ENCODE measurements around the gene SLC46A2. TPM values are rescaled to one million over a fixed set of nuclear protein-coding genes. Genes with fewer than 3 reads are reported as not detected.

Gene SLC46A2
- total RNA-seq, 1 donor from 2014 or later, result not detected

DNA sequence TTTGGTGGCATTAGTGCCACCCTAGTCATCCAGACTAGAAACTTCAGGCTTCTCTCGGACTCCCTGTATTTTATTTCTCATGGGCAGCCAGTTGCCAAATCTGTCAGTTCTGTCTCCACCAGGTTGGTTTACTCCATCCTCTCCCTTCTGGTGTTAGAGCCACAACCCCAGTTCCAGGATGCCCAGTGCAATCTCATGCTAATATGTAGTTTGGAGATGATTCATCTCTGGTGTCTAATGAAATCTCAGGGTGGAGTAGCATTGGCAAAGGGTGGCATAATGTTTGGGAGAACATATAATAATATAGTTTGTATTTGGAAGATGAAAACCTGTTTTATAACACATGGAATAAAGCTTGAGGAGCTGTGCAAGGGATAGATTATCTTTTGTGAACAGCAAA lies 30.2 kb downstream of the SLC46A2 start:
- DNase-seq (ENCODE audit: extremely low read depth, low read depth, low spot score), result no peak

DNA sequence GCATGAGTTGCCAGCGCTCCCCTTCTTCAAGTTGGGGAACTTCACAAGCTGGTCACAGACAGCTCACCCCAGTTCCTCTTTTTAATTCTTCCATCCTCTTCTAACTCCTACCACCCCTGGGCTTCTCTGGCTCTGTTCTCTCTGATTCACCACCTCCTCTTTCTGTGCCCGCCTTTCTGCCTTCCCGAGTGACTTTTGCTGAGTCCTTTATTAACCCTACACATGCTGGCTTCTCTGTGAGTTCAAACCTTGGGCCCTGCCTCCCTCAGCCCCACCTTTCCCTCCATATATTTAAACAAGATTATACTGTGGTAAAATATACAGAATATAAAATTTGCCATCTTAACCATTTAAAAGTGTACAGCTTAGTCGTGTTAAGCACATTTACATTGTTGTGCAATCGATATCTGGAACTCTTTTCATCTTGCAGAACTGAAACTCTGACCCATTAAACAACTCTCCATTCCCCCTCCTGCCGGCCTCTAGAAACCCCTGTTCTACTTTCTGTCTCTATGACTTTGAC lies 32.0 kb downstream of the SLC46A2 start:
- no peak for DNase-seq (ENCODE audit: extremely low read depth, low read depth, low spot score)

DNA sequence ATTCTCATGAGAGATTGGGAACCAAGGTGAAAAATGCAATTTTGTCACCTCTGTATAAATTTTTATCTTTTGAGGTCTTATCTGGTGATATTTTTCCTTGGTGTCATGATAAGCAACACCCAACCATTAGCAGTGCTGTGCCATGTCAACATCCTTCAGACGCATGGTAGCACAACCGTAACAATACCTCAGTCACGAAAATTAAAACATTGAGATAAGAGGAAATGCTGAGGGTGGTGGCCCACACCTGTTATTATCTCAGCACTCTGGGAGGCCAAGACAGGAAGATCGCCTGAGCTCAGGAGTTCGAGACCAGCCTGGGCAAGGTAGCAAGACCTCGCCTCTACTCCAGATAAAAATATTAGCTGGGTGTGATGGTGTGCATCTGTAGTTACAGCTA lies 32.7 kb downstream of the SLC46A2 start:
- no peak for DNase-seq (ENCODE audit: extremely low read depth, low read depth, low spot score)

- DNase-seq (ENCODE audit: extremely low read depth, low read depth, low spot score), result no peak
Observed at GRCh38 chr9:112856843-112857242, 33.8 kb downstream of the SLC46A2 start.

DNA sequence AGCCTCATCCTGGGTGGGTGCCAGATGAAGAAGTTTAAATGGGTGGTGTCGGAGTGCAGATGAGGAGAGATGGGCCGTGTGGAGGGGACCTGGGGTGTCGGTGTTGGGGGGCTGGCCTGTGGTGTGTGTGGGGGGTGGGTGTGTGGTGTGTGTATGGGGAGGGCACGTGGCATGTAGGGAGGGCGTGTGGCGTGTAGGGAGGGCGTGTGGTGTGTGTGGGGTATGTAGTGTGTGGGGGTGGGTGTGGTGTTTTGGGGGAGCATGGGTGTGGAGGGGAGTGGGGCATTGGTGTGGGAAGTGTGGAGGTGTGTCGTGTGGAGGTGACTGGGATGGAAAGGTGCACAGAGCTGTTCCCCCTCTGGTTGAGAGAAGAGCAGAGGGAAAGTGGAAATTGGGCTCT lies 34.5 kb downstream of the SLC46A2 start:
- no peak for DNase-seq (ENCODE audit: extremely low read depth, low read depth, low spot score)

GRCh38 chr9:112854657-112855056 lies 36.0 kb downstream of the SLC46A2 start:
- no peak for DNase-seq (ENCODE audit: extremely low read depth, low read depth, low spot score)

DNA sequence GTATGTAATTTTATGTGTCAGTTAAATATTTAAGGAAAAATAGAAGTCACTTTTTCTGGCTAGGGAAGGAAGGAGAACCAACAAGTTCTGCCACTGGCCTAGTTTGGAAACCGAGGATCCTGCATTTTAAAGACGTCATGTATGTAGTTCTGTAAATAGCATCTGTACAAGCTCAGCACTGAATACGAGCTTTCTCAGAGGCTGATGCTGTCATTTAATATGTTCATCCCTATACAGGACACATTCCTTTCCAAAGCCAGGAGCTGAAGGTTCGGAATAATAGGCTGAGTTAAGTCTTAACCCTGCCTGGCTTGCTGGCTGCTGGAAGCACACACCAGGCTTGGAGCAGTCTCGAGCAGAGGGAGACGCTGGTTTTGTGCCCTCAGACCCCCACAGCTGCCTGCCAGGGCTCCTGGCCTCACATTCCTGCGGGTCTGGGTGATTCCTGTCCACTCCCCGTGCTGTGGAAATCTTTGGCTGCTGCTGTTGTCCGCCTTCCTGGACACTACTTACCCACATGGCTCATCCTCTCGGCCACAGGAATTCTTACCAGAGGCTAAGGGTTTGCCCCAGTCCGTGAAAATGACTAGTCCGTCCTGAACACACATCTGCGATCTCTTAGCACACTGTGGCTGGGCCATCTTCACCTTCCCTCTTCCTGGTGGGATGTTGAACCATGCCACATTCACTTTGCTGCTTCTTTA lies 36.6 kb downstream of the SLC46A2 start:
- DNase-seq (ENCODE audit: extremely low read depth, low read depth, low spot score), result no peak

DNA sequence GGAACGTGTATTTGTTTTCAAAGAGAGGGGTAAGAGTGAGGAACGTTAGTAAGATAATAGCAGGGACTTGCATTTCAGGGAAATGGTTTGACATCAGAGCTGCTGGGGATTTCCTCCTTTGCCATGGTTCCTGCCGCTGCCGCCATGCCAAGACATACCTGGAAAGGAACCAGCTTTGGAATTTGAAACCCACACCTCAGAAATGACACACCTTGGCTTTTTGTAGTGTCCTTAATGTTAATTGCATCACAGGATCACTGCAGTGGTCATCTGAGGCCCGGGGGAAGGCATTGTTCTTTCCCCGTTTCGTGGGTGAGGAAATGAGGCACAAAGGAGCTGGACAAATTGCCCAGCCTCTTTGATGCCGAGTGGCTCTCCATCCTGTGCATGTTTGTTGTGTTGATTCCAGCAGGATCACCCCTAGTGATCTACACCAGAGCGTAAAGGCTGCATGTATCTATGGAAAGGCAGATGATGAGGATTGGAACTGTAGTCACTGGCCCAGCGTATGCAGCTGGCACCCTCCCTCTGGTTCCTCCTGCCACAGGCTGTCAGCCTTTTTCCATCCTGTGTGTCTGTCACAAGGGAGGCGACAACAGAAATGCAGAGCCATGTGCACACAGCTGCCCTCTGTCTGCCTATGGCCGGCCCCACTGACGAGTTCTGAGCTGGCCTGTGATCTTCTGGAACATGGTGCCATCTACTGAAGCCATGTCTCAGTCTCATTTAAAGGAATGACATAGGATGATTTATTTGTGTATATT lies 37.8 kb downstream of the SLC46A2 start:
- DNase-seq (ENCODE audit: extremely low read depth, low read depth, low spot score), result no peak

- DNase-seq (ENCODE audit: extremely low read depth, low read depth, low spot score), result no peak
Observed at GRCh38 chr9:112850840-112851239, 39.8 kb downstream of the SLC46A2 start.

GRCh38 chr9:112849363-112849922 lies 41.2 kb downstream of the SLC46A2 start:
- DNase-seq (ENCODE audit: extremely low read depth, low read depth, low spot score), result no peak

- DNase-seq (ENCODE audit: extremely low read depth, low read depth, low spot score), result no peak
Observed at GRCh38 chr9:112848316-112849151, 42.1 kb downstream of the SLC46A2 start.

DNA sequence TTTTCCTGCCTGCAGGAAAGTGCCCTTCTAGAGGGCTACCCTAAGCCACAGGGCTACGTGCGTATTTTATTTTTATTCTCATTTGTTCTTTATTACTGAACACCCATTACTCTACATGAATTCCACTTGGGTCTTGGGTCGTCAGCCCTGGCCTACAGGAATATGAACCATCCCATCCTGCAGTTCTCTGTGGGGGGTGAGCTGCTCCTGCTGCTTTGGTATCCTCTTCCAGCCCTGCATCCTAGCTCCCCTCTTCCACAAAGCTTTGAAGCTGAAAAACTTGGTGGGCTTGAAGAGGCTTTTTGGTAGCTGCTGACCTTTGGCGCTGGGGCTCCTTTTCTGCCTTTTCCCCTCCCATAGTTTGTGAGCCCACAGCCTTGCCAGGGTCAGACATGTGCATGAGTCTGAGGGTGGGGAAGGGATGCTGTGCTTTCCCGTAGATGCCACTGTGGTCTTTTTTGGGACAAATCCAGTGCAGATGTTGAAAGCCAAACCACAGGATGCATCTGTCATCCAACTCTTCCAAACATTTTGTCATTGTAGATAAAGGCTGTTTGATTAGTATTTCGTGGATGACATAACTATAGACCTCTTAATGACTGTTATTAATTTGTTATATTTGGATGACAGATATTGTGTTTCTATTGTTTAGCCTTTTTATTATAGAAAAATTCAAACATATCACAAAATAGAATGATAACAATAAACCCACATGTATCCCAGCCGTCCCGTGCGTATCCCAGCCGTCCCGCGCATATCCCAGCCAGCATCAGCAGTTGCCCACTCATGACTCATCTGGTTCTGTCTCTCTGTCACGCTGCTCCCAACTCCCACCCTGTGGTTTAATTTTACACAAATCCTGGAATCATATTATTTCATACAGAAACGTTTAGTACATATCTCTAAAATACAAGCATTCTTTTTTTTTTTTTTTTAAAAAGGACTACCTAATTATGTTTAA lies 43.9 kb downstream of the SLC46A2 start:
- no peak for DNase-seq (ENCODE audit: extremely low read depth, low read depth, low spot score)

DNA sequence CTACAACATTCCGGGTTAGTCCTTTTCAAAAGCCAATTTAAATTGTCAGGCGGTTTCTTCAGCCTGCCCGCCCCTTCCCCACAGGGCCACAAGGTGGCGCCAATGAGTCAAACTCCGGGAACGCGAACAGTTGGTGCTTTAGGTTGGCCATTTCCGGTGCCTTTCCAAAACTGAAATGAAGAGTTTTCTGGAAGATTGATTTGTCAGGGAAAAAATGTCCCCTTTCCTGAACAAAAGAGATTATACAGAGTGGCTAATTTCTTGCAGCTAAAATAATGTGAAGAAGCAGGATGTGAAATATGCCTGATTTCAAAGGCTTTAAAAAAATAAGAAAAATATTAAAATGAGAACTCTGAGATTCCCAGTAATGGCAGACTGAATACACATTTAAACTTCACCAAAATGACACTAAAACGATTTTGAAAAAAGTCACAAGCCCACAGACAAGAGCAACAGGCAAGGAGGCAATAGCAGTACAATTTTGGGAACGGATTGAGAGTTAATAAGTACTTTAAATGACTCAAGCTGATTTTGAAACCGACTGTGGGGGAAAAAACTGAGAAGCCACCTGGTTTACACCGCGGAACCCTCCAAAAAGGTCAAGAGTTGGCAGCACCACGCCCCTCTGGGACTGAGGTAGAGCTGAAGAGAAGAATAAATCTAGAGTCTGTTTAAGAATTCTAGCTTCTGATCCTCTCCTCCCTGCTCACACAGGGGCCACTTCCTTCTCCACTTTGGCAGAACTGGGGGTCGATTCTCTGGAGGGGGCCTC lies 45.7 kb downstream of the SLC46A2 start:
- no peak for DNase-seq (ENCODE audit: extremely low read depth, low read depth, low spot score)

DNA sequence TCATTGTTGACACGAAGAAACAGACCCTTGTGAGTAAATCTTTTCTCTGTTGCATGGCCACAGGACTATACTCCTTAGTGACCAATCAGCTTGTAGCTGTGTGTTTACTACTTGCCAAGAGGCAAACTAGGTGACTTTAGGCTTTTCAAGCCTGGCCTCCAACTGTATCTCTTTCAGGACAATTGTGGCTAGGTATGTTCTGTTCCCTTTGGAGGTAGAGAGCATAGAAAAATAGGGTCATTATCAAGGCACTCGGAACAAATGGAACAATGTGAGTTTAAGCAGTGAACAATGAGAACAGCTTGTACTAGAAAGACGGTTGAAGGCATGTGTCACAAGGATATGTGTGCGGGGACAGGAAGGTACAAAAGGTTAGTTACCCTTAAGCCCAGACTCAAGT lies 48.1 kb downstream of the SLC46A2 start:
- no peak for DNase-seq (ENCODE audit: extremely low read depth, low read depth, low spot score)

DNA sequence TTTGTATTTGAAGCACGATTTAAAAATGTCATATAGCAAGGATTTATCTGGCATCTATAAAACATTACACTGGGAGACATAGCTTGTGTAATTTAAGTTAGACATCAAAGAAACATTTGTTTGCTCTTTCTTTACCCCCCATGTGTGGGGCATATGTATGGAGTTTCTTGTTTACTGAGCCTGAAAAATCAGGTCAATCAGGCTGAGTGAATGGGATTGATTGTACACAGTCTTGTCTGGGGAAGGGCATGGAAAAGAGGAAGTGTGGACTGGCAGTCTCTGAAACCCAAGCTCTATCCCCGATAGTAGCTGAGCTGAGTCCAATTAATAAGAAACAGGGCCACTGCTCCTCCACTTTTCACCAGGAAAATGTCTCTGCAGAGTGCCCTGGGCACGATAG lies 49.4 kb downstream of the SLC46A2 start:
- no peak for DNase-seq (ENCODE audit: extremely low read depth, low read depth, low spot score)

DNA sequence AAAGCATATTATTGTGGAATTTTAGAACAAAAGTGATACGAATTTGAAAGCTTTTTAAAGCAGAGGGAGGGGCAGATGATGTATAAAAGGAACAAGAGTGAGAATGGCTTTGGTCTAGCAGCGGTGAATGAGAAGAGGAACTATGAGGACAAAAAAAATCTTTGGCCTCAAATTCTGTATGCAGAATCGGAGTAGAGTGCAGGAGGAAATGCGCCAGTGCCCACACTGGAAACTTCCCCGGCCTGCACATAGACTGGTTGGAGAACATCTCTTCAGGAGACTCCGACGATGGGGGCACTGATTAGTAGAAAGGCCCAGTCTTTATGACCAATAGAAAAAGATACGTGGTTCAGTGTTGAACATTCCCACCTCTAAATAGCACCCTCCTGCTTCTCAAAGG lies 51.3 kb downstream of the SLC46A2 start:
- no peak for DNase-seq (ENCODE audit: extremely low read depth, low read depth, low spot score)

DNA sequence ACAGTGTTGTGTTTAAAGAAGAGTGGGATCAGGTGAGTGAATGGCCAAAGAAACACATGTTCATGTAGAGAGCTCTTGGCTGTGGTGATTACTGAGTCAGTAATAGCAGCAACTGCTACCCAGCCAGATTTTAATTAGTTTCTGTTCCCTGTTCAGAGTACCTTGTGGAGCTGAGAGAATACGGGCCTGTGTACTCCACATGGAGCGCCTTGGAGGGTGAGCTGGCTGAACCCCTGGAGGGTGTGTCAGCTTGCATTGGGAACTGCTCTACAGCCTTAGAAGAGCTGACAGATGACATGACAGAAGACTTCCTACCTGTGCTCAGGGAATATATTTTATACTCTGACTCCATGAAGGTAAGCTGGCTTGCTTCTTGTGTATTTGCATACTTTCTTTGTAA lies 52.3 kb downstream of the SLC46A2 start:
- no peak for DNase-seq (ENCODE audit: extremely low read depth, low read depth, low spot score)

GRCh38 chr9:112836394-112836793 lies 54.3 kb downstream of the SLC46A2 start:
- no peak for DNase-seq (ENCODE audit: extremely low read depth, low read depth, low spot score)

GRCh38 chr9:112833081-112833480 lies 57.6 kb downstream of the SLC46A2 start:
- DNase-seq (ENCODE audit: extremely low read depth, low read depth, low spot score), result no peak
